Fibroblast of lung (primary cell): Measurements from ENCODE around the gene PPP4R4. TPM values are rescaled to one million over a fixed set of nuclear protein-coding genes. Genes with fewer than 3 reads are reported as not detected.

Source experiments
- DNase-seq, 2 donors: peaks; one replicate each; pipeline versions ENCODE4 v3.0.0 to v3.0.0-alpha.2; 2010; ENCODE audit warnings: low read depth in 2 of 2
- H2AFZ ChIP-seq: 2 replicates; pipeline ENCODE4 v1.5.1; 2012; ENCODE audit warnings: low read length, control low read depth, inconsistent platforms
- H3K27ac ChIP-seq: 2 replicates; pipeline ENCODE4 v1.5.1; 2011; ENCODE audit warnings: low read length, control low read depth; ENCODE audit not compliant: insufficient read depth
- H3K27me3 ChIP-seq: 2 replicates; pipeline ENCODE4 v1.5.1; 2011; ENCODE audit warnings: mild to moderate bottlenecking, low read length; ENCODE audit not compliant: control insufficient read depth, insufficient read depth
- H3K36me3 ChIP-seq: 2 replicates; pipeline ENCODE4 v1.5.1; 2011; ENCODE audit warnings: low read length; ENCODE audit not compliant: control insufficient read depth, insufficient read depth
- H3K4me1 ChIP-seq: 2 replicates; pipeline ENCODE4 v1.5.1; 2011; ENCODE audit warnings: low read length; ENCODE audit not compliant: control insufficient read depth, insufficient read depth; ENCODE audit errors: extremely low read depth
- H3K4me2 ChIP-seq: 2 replicates; pipeline ENCODE4 v1.5.1; 2011; ENCODE audit warnings: low read length, control low read depth; ENCODE audit not compliant: insufficient read depth; ENCODE audit errors: extremely low read depth
- H3K4me3 ChIP-seq, 4 experiments: fragments of 200-600 bp in 1 of 4; sonication (generic) in 1 of 4; replicated peaks in 1 of 4; 2 replicates each; pipeline ENCODE4 v1.5.1; 2011 to 2016; ENCODE audit warnings: low read length in 4 of 4, low read depth in 3 of 4, mild to moderate bottlenecking in 3 of 4, control low read depth in 2 of 4, inconsistent platforms in 1 of 4, mixed read lengths in 1 of 4; ENCODE audit not compliant: insufficient read depth in 1 of 4; ENCODE audit errors: control extremely low read depth in 1 of 4
- H3K79me2 ChIP-seq: 2 replicates; pipeline ENCODE4 v1.5.1; 2012; ENCODE audit warnings: mild to moderate bottlenecking, low read length, inconsistent platforms; ENCODE audit not compliant: control insufficient read depth, insufficient read depth
- H3K9ac ChIP-seq: 2 replicates; pipeline ENCODE4 v1.5.1; 2011; ENCODE audit warnings: mild to moderate bottlenecking, low read length, control low read depth; ENCODE audit not compliant: insufficient read depth
- H3K9me3 ChIP-seq: 2 replicates; pipeline ENCODE4 v1.5.1; 2012; ENCODE audit warnings: low read depth, low read length; ENCODE audit not compliant: control insufficient read depth, insufficient read depth
- H4K20me1 ChIP-seq: 2 replicates; pipeline ENCODE4 v1.5.1; 2011; ENCODE audit warnings: low read length; ENCODE audit not compliant: control insufficient read depth, insufficient read depth; ENCODE audit errors: extremely low read depth
- CTCF ChIP-seq, 2 donors: IDR thresholded peaks in 1 of 2; conservative IDR thresholded peaks in 1 of 2; 1 replicate in 1 of 2; 2 replicates in 1 of 2; pipeline ENCODE4 v1.5.1; 2011 to 2012; ENCODE audit warnings: low read length in 2 of 2, control low read depth in 1 of 2, inconsistent platforms in 1 of 2, low read depth in 1 of 2, mild to moderate bottlenecking in 1 of 2
- EZH2 ChIP-seq: IDR thresholded peaks from 2 replicates; pipeline ENCODE4 v1.5.1; 2012; ENCODE audit warnings: low read length, control low read depth, mild to moderate bottlenecking; ENCODE audit errors: missing control alignments
- polyA plus RNA-seq, 2 donors: library from polyadenylated mRNA; depleted of rRNA in 1 of 2; stranded (reverse) in 1 of 2; unstranded in 1 of 2; fragments of >200 nt; gene quantifications; 2 replicates each; pipeline ENCODE4 v1.2.1, GENCODE V29; 2011 to 2012; ENCODE audit warnings: missing spikeins in 1 of 2
- total RNA-seq: library from RNA; depleted of rRNA; stranded (reverse); fragments of >200 nt; gene quantifications from 2 replicates; pipeline ENCODE4 v1.2.1, GENCODE V29; 2014

PPP4R4 gene
- total and polyA plus RNA-seq, 2 donors (not counting 1 experiment from before 2014, with no cell fraction given), result 0.35 to 0.99 TPM

- Histone ChIP-seq H3K4me1 (no peaks in the 10 kb centered on the region), H3K9me3 (no peaks in the 10 kb centered on the region), H3K27me3 (no peaks in the 10 kb centered on the region), H3K4me3 (no peak overlapping the region), H3K9ac (no peak overlapping the region), H3K36me3 (no peaks in the 10 kb centered on the region), H3K27ac (no peak overlapping the region), H4K20me1 (no peaks in the 10 kb centered on the region), H3K4me2 (no peak overlapping the region), H2AFZ (no peak overlapping the region), H3K79me2 (no peaks in the 10 kb centered on the region)
- TF ChIP-seq EZH2 (no peak), CTCF (conservative IDR thresholded peaks at IDR 0.05 in 1 of 2, IDR thresholded peaks at IDR 0.05 in 1 of 2; ENCODE audit: low read depth in 1 of 2, low read length in 2 of 2) (no peak)
- DNase-seq, result no peak
Measured at GRCh38 chr14:94139421-94139820, 34.7 kb upstream of the PPP4R4 start.

GRCh38 chr14:94142247-94142646, 31.9 kb upstream of the PPP4R4 start:
- TF ChIP-seq EZH2 (no peak), CTCF (conservative IDR thresholded peaks at IDR 0.05 in 1 of 2, IDR thresholded peaks at IDR 0.05 in 1 of 2; ENCODE audit: low read depth in 1 of 2, low read length in 2 of 2) (no peak)
- Histone ChIP-seq H3K36me3 (no peaks in the 10 kb centered on the region), H3K79me2 (no peaks in the 10 kb centered on the region), H3K4me1 (no peaks in the 10 kb centered on the region), H3K27me3 (no peaks in the 10 kb centered on the region), H4K20me1 (no peaks in the 10 kb centered on the region), H3K27ac (no peak overlapping the region), H3K9me3 (no peaks in the 10 kb centered on the region), H2AFZ (no peak overlapping the region), H3K9ac (no peak overlapping the region), H3K4me2 (no peak overlapping the region), H3K4me3 (no peak overlapping the region)
- DNase-seq, result no peak

- Histone ChIP-seq H3K4me1 (no peaks in the 10 kb centered on the region), H3K27ac (no peak overlapping the region), H3K9me3 (no peaks in the 10 kb centered on the region), H3K27me3 (no peaks in the 10 kb centered on the region), H3K4me3 (no peak overlapping the region), H3K79me2 (no peaks in the 10 kb centered on the region), H3K36me3 (no peaks in the 10 kb centered on the region), H3K4me2 (no peak overlapping the region), H2AFZ (no peak overlapping the region), H3K9ac (no peak overlapping the region), H4K20me1 (no peaks in the 10 kb centered on the region)
- DNase-seq, result no peak
- TF ChIP-seq EZH2, result no peak
- no peak for TF ChIP-seq CTCF (conservative IDR thresholded peaks at IDR 0.05 in 1 of 2, IDR thresholded peaks at IDR 0.05 in 1 of 2; ENCODE audit: low read depth in 1 of 2, low read length in 2 of 2)
Measured at GRCh38 chr14:94142836-94143235, 31.3 kb upstream of the PPP4R4 start.
